ENCODE results near the gene RIPK1.
"Not testable (repeated sequence)": the region's sequence is repeated elsewhere in the genome, so short reads cannot be mapped to it uniquely, and the experiment has no call there.

RIPK1 gene

GRCh38 chr6:3068329-3069214 is at the start of gene RIPK1:
Gene RIPK1, plus strand, starts transcription at chr6:3068494. Its CDS starts 8,330 bp downstream, at chr6:3076824.
- DNase-seq, result peak; percentile 72

DNA sequence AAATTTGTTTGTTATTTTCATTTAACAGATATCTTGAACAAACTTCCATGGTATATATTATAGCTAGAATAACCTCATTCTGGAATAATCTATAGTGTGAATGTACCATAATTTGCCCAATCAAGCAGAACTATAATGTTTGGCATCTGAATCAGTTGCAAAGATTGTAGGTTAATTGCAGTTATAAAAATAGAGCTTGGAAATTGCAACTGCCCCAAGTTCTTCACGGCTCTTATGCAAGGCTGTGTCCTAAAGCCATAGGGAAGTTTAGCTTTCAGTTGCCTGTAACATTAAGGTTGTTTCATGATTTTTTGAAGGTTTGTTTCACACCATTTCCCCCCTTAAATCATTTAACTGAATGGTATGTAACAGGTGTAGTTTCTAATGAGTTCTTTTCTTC is 49.2 kb upstream of the RIPK1 start:
- DNase-seq, result no peak

DNA sequence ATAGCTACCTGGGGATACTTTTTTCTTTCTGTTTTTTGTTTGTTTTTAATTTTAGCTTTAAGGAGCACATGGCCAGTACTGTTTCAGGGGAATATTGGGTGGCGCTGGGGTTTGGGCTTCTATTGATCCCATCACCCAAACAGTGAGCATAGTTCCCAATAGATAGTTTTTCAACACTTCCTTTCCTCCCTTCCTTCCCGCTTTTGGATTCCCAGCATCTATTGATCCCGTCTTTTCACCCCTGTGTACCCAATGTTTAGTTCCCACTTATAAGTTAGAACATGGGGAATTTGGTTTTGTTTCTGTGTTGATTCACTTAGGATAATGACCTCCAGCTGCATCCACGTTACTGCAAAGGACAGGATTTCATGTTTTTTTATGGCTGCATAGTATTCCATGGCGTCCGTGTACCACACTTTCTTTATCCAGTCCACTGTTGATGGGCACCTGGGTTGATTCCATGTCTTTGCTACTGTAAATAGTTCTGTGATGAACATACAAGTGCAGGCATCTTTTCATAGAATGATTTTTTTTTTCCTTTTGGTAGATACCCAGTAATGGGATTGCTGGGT is 48.5 kb upstream of the RIPK1 start:
- no peak for DNase-seq

DNA sequence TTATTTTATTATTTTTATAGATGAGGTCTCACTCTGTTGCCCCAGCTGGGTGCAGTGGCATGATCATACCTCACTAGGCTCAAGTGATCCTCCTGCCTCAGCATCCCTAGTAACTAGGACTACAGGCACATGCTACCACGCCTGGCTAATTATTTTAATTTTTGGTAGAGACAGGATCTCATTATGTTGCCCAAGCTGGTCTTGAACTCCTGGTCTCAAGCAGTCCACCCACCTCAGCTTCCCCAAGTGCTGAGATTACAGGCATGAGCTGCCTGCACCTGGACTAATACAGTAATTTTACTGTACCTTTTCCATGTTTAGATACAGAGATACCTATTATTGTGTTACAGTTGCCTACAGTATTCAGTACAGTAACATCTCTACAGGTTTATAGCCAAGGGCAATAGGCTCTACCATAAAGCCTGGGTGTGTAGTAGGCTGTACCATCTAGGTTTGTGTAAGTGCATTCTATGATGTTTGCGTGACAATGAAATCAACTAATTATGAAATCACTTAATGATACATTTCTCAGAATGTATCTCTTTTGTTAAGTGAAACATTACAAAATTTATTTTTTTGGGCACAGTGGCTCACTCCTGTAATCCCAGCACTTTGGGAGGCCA is 47.2 kb upstream of the RIPK1 start:
- DNase-seq, result not testable (repeated sequence)

GRCh38 chr6:3022765-3023662 is 45.3 kb upstream of the RIPK1 start:
- no peak for DNase-seq

DNA sequence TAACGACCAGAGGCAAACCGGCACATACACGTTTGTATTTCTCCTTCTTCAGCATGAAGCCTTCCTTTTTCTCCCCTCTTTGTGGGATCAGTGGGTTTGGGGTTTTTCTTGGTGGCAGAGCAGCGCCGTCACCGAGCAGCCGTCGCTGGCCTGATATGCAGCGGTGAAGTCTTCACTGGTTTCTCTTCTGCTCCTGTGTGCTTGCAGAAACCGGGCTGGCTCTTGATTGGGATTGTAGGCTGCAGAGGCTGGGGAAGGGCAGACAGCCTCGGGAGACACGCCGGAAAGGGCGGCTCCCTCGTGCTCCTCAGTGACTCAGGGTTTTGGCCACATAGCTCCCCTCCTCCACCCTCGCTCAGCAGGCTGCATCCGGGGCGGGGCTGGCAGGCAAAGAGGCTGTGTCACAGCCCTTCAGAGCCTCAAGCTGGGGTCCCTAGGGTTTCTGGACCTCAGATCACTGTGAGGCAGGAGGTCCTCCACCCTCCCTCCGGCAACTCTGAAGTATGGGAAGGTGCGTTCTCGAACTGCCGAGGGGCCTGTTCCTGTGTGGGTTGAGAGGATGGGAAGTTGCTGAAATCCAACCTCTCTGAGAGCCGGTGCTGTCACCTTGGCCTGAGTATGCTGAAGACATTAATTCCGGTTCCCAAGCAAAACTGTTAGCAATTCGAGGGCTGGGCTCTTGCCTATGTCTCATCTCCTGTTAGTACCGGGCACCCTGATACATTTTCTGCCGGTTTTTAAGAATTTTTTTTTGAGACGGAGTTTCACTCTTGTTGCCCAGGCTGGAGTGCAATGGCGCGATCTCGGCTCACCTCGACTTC is 44.4 kb upstream of the RIPK1 start:
- DNase-seq, result peak; percentile 34

DNA sequence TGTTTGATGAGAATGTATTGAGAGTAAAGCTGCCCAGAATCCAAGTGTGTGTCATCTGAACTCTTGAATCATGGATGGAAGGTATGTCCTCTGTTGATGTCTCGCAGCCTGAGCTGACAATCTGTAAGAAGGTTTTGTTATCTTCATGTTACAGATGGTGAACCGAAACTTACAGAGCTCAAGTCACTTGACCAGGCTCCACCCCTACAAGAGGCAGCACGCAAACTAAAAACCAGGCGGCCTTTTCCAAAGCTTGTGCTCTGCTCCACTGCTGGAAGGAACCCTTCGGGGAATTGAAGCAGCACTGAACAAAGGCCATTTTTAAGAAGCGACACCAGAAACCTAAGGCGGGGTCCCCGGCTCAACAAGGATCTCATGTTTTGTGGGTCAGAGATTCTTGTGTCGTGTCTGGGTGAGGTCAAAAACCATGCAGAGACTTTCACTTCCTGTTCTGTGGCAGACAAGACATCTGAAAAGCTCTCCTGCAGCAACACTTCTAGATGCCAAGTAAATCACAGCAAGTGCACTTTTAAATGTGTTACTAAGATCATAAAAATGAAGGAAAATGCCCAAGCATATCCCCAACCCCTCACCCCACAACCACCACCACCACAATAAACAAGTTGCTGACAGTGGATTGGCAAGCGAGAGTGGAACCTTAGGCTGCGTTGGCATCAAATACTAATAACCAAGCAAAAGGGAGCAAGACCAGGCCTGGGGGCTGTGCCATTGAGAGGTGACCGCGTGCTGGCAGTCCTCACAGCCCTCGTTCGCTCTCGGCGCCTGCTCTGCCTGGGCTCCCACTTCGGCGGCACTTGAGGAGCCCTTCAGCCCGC is 41.3 kb upstream of the RIPK1 start:
- no peak for DNase-seq

DNA sequence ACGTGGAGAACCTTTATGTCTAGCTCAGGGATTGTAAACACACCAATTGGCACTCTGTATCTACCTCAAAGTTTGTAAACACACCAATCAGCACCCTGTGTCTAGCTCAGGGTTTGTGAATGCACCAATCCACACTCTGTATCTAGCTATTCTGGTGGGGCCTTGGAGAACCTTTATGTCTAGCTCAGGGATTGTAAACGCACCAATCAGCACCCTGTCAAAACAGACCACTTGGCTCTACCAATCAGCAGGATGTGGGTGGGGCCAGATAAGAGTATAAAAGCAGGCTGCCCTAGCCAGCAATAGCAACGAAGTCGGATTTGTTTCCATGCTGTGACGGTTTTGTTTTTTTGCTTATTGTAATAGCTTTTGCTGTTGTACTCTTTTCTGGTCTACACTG is 40.1 kb upstream of the RIPK1 start:
- DNase-seq, result not testable (repeated sequence)

GRCh38 chr6:3031857-3032640 is 36.2 kb upstream of the RIPK1 start:
- no peak for DNase-seq

DNA sequence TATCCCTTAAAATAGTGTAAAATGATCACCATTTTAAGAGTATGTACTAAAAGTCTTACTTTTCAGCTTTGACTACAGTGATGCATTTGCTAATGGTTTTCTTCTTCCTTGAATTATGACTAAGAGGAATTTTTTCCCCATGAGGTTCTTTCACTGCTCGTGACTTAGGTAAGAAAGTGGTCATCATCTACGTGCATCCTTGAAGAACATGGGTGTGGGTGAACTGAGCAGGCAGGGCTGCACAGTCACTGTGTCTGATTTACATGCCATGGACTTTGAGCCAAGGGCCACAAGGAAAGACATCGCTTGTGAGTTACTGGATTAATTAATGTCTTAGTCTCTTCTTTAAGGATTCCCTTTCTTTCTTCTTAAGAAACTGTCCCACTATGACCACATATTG is 35.3 kb upstream of the RIPK1 start:
- no peak for DNase-seq

- DNase-seq, result no peak
Measured at GRCh38 chr6:3033652-3034051, 34.6 kb upstream of the RIPK1 start.

- no peak for DNase-seq
Measured at GRCh38 chr6:3035397-3035796, 32.9 kb upstream of the RIPK1 start.

DNA sequence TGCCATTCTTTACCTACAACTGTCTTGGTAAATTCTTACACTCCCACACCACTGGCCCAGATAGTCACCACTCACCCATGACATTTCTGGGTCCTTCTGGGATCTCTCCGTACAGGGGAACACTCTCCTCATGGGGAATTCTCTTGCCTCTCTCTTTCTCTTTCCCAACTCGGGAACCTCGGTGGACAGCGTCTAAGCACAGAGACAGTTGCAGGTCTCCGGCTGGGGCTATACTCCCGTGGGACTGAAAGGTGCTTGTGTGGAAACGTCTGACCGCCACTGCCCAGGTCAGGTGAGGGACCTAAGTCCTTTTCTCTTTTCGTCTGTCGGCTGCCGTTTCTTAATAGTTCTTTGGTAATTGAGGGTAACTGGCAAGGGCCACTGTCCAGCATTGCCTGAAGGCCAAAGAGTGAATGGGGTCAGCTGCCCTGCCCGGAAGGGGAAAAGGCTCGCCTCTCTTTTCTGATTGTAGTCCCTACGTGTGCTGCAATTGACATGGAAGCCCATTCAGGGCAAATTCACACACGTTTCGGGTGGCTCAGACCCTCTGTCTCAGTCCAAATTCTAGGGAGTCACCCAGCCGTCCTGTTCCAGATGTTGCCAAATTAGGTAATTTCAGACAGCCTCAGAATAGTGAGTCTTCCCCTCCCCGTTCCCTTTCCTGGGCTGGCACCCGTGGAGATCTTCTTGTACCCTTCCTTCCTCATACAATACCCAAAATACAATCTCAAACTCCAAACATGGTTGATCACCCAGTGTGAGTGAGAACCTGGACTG is 31.2 kb upstream of the RIPK1 start:
- DNase-seq, result no peak

GRCh38 chr6:3037638-3038365 is 30.5 kb upstream of the RIPK1 start:
- no peak for DNase-seq

DNA sequence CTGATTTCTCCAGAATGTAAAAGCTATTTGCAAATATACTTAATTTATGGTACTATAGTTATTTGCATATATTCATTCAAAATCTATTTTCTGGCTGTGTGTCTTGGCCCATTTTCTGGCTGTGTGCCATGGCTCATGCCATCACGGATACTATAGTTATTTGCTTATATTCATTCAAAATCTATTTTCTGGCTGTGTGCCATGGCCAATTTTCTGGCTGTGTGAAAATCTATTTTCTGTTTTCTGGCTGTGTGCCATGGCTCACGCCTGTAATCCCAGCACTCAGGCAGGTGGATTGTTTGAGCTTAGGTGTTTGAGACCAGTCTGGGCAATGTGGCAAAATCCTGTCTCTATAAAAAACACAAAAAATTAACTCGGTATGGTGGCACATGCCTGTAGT is 28.9 kb upstream of the RIPK1 start:
- no peak for DNase-seq

DNA sequence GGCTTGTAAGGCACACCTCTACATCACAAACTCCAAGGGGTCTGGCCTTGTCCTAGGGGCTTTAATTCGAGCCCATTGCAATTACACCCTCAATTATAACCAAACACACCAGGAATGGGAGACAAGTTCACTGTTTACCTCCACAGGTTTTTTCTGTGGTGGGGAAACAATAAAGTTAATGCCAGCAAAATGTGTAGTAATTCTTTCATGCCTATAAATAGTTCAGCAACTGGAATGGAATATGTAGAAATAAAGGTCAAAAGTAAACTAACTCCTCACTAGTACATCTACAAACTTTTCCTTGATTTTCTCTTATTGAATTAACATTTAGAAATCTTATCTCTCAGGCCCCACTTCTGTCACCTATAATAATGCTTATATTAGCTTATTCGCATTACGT is 27.1 kb upstream of the RIPK1 start:
- no peak for DNase-seq

DNA sequence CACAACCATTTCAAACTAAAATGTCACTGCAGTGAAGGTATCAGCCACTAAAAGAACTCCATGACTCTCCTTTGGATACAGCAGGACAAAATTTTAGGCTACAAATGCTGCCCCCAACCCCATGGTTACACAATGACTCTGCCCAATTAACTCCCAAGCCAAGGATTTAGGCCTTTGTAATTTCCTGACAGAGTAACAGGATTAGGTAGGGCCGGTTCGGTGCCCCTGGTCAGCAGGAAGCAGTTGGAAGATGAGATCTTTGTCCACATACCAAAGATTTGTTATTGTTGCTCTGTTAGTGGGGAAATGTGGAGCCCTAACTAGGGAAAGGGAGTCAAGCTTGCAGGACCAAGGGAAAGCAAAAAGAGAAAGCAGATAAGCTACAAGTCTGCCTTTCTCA is 26.7 kb upstream of the RIPK1 start:
- no peak for DNase-seq

DNA sequence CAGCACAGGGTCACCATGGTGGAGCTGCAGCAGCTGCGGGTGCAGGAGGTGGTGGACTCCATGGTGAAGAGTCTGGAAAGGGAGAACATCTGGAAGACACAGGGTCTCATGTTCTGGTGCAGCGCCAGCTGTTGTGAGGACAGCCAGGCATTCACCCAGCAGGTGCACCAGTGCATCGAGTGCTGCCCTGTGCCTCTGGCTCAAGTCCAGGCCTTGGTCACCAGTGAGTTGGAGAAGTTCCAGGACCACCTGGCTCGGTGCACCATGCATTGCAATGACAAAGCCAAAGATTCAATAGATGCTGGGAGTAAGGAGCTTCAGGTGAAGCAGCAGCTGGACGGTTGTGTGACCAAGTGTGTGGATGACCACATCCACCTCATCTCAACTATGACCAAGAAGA is 22.9 kb upstream of the RIPK1 start:
- DNase-seq, result no peak

DNA sequence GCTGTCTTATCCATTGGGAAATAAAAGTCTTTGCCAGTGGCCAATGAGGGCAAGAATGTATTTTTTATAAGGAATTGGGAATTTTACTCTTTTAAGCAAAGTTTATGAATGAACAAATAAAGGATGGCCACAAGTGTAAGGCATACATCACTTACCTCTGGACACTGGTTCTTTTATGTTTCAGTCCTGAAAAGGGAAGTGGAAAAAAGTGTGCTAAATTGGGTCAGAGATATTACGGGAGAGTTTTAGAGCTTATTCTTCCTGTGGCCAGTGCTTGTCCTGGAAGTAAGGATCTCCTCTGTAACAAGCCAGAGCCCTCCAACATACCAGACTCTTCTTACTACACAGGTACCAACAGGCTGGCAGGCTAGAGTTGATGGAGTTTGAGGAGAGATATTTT is 22.5 kb upstream of the RIPK1 start:
- no peak for DNase-seq

Measured in NCI-H446 treated with DMSO at 0.1 percent for 48 hours (cell line).